ENCODE data around the gene ACSF2.
"Not testable (repeated sequence)": the region's sequence is repeated elsewhere in the genome, so short reads cannot be mapped to it uniquely, and the experiment has no call there.

ACSF2 gene

GRCh38 chr17:50425682-50426471 is at the start of gene ACSF2:
Gene ACSF2 (plus strand): TSS chr17:50426218. CDS start chr17:50426262, 44 bp downstream.
- peak in 1 of 2 experiments; percentile 62 for DNase-seq

GRCh38 chr17:50379351-50380132 is 46.5 kb upstream of the ACSF2 start:
- DNase-seq = no peak

GRCh38 chr17:50380369-50381259 is 45.4 kb upstream of the ACSF2 start:
- no peak for DNase-seq

- no peak for DNase-seq
Observed at GRCh38 chr17:50381260-50381815, 44.7 kb upstream of the ACSF2 start.

- no peak for DNase-seq
Observed at GRCh38 chr17:50381920-50382319, 44.1 kb upstream of the ACSF2 start.

- no peak for DNase-seq
Observed at GRCh38 chr17:50382931-50383330, 43.1 kb upstream of the ACSF2 start.

- DNase-seq = no peak
Observed at GRCh38 chr17:50386510-50386909, 39.5 kb upstream of the ACSF2 start.

- no peak for DNase-seq
Observed at GRCh38 chr17:50388728-50389127, 37.3 kb upstream of the ACSF2 start.

- DNase-seq = no peak
Observed at GRCh38 chr17:50389534-50389933, 36.5 kb upstream of the ACSF2 start.

- no peak for DNase-seq
Observed at GRCh38 chr17:50392621-50393020, 33.4 kb upstream of the ACSF2 start.

- no peak for DNase-seq
Observed at GRCh38 chr17:50393700-50394099, 32.3 kb upstream of the ACSF2 start.

GRCh38 chr17:50394711-50395110 is 31.3 kb upstream of the ACSF2 start:
- DNase-seq = no peak

- DNase-seq = peak; percentile 26 to 40
Observed at GRCh38 chr17:50396261-50397110, 29.5 kb upstream of the ACSF2 start.

- DNase-seq = peak; percentile 62 to 89
Observed at GRCh38 chr17:50397111-50397918, 28.7 kb upstream of the ACSF2 start, which contains the start of gene LRRC59. Gene LRRC59 (minus strand): TSS chr17:50397523. CDS start chr17:50397317, 206 bp downstream.

GRCh38 chr17:50397919-50398285 is 28.1 kb upstream of the ACSF2 start:
- peak; percentile 37 to 45 for DNase-seq

- DNase-seq = not testable (repeated sequence)
Observed at GRCh38 chr17:50398672-50399071, 27.3 kb upstream of the ACSF2 start.

GRCh38 chr17:50399591-50399990 is 26.4 kb upstream of the ACSF2 start:
- not testable (repeated sequence) for DNase-seq

GRCh38 chr17:50405351-50405750 is 20.7 kb upstream of the ACSF2 start:
- not testable (repeated sequence) for DNase-seq

GRCh38 chr17:50406578-50406977 is 19.4 kb upstream of the ACSF2 start:
- DNase-seq = no peak

GRCh38 chr17:50407921-50408320 is 18.1 kb upstream of the ACSF2 start:
- no peak for DNase-seq

Measured in NCI-H526 (cell line).